OCI-LY3 (cell line): ENCODE results near the gene BRD1.

Source experiments
- EZH2phosphoT487 ChIP-seq: fragments of 200-600 bp; shearing (Covaris generic); IDR thresholded peaks from 2 replicates; pipeline ENCODE4 v1.6.1; 2018; ENCODE audit warnings: antibody characterized with exemption, mixed run types, low read depth
- TF ChIP-seq, protein P1 (sequence below): fragments of 200-600, 300-600 bp; sonication (generic); IDR thresholded peaks from 2 replicates; pipeline ENCODE4 v1.5.1; 2014; ENCODE audit warnings: antibody characterized with exemption, low read length, low read depth

- TF ChIP-seq, protein P1, sequence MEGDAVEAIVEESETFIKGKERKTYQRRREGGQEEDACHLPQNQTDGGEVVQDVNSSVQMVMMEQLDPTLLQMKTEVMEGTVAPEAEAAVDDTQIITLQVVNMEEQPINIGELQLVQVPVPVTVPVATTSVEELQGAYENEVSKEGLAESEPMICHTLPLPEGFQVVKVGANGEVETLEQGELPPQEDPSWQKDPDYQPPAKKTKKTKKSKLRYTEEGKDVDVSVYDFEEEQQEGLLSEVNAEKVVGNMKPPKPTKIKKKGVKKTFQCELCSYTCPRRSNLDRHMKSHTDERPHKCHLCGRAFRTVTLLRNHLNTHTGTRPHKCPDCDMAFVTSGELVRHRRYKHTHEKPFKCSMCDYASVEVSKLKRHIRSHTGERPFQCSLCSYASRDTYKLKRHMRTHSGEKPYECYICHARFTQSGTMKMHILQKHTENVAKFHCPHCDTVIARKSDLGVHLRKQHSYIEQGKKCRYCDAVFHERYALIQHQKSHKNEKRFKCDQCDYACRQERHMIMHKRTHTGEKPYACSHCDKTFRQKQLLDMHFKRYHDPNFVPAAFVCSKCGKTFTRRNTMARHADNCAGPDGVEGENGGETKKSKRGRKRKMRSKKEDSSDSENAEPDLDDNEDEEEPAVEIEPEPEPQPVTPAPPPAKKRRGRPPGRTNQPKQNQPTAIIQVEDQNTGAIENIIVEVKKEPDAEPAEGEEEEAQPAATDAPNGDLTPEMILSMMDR = no peak
- no peak for TF ChIP-seq EZH2phosphoT487
These were observed 11.4 kb upstream of the BRD1 start for GRCh38 chr22:49838771-49839717.
